Heart left ventricle (tissue), 16 donors: ENCODE data around the gene ANKRD11. TPM values are rescaled to one million over a fixed set of nuclear protein-coding genes. Genes with fewer than 3 reads are reported as not detected.

Experiments
- ATAC-seq, 4 donors: fragments of 200-7000 bp; cut with Tn5 transposase; one replicate each; pipeline ENCODE4 v1.9.1; 2020 to 2022; ENCODE audit warnings: moderate library complexity in 4 of 4, mild to moderate bottlenecking in 3 of 4, moderate number of reproducible peaks in 1 of 4
- DNase-seq, 5 donors: peaks; one replicate each; pipeline ENCODE4 v3.0.0-alpha.2; 2020
- H3K27ac ChIP-seq, 12 donors: fragments of 200-600 bp; sonication (generic) in 4 of 12; one replicate each; pipeline versions ENCODE4 v1.5.0 to v1.8.0; 2016 to 2022; ENCODE audit warnings: mild to moderate bottlenecking in 2 of 12
- H3K27me3 ChIP-seq, 9 donors: fragments of 200-600 bp; sonication (generic) in 2 of 9; one replicate each; pipeline versions ENCODE4 v1.5.1 to v1.8.0; 2016 to 2022; ENCODE audit warnings: mild to moderate bottlenecking in 3 of 9
- H3K36me3 ChIP-seq, 9 donors: fragments of 200-600 bp; sonication (generic) in 2 of 9; one replicate each; pipeline versions ENCODE4 v1.5.0 to v1.8.0; 2018 to 2022; ENCODE audit warnings: mild to moderate bottlenecking in 2 of 9
- H3K4me1 ChIP-seq, 12 donors: fragments of 200-600 bp; sonication (generic) in 4 of 12; one replicate each; pipeline versions ENCODE4 v1.5.0 to v1.8.0; 2016 to 2022; ENCODE audit warnings: mild to moderate bottlenecking in 3 of 12
- H3K4me3 ChIP-seq, 12 donors: fragments of 200-600 bp; sonication (generic) in 4 of 12; one replicate each; pipeline versions ENCODE4 v1.5.0 to v1.8.0; 2017 to 2022; ENCODE audit warnings: mild to moderate bottlenecking in 9 of 12, moderate library complexity in 4 of 12
- H3K9me3 ChIP-seq, 12 donors: fragments of 200-600 bp; sonication (generic) in 4 of 12; one replicate each; pipeline versions ENCODE4 v1.5.0 to v1.8.0; 2016 to 2022; ENCODE audit warnings: mild to moderate bottlenecking in 1 of 12
- CTCF ChIP-seq, 12 donors: fragments of 200-600 bp; sonication (generic) in 4 of 12; IDR thresholded peaks; one replicate each; pipeline versions ENCODE4 v1.5.0 to v1.8.0; 2018 to 2022; ENCODE audit warnings: antibody characterized with exemption in 12 of 12, mild to moderate bottlenecking in 5 of 12
- POLR2A ChIP-seq, 2 donors: fragments of 450-650 bp; IDR thresholded peaks; one replicate each; pipeline ENCODE4 v1.6.1; 2017; ENCODE audit warnings: antibody characterized with exemption in 2 of 2, mild to moderate bottlenecking in 2 of 2, moderate library complexity in 2 of 2
- WGBS, 4 donors: extraction: QIAGEN DNeasy Blood & Tissue Kit in 2 of 4; methylation state at CpG; one replicate each; pipeline versions ENCODE4 v1.1.5 to v1.1.7; 2013 to 2018; 5-methylcytosine and 5-hydroxymethylcytosine counted together
- intact Hi-C, 10 donors: fragments of 100-400 bp; cut with DNase I; formaldehyde crosslinking; loops; one replicate each; pipeline versions ENCODE4 v1.11.1 to v1.14.2; 2022
- polyA plus RNA-seq, 2 donors: library from polyadenylated mRNA; stranded (reverse); fragments of 200-250 nt; gene quantifications; one replicate each; pipeline ENCODE4 v1.2.3, GENCODE V29; 2013
- total RNA-seq, 9 donors: library from RNA; depleted of rRNA in 2 of 9; stranded (reverse); fragments of >200 nt in 2 of 9; fragmentation: NEBNext Ultra II Directional in 3 of 9; extraction: Animal tissue kit (Norgen Biotek cat#: 25700) in 3 of 9; gene quantifications; one replicate each; pipeline versions ENCODE4 v1.1.0 to v1.2.4, GENCODE V29; 2016 to 2023
- donor health status: ischemic (EF 13 %, LVEDD 7.1; RV severe dilation, severe dysfunction).
- donor health status: healthy with polysubstance abuse.
- donor health status: DM: no; HTN: yes; CAD: no.
- donor health status: DM: no; HTN: no; CAD: no.
- donor health status: ischemic (EF 25% LVEDD 6.9; RV normal size, moderate dysfunction).
- donor health status: ischemic (EF 25% LVEDD 5.7; RV mildly dilated, moderate dysfunction).
- donor health status: healthy.
- donor health status: DM: yes; HTN: yes; CAD: no.
- donor health status: ischemic (EF 35%, LVEDD 5.7; RV mildly dilated, moderate dysfunction).
- donor health status: nonischemic (EF 11% LVEDD 7.7; RV severe dilation, severe dysfunction).
- donor health status: DM: yes; HTN: yes; CAD: no.
- donor health status: PGD.
- donor health status: ischemic (EF 29% LVEDD 5.4; RV normal size, mild dysfunction).
- donor health status: nonischemic (EF 23%, LVEDD 6.1; RV moderate dilation, normal function).

The ANKRD11 gene
- total and polyA plus RNA-seq, 11 donors: 53.6 to 123 (median 67.7) TPM

- no peaks in the 10 kb centered on the region for H3K27me3 ChIP-seq
- ATAC-seq (no peak), DNase-seq (peak in 1 of 5 donors; percentile 26)
- H3K9me3 ChIP-seq: no peaks in the 10 kb centered on the region
- TF ChIP-seq POLR2A (IDR thresholded peaks at IDR 0.05) (no peak), CTCF (IDR thresholded peaks at IDR 0.05) (no peak)
- peak overlapping the region in 8 of 12 donors; percentile 73 to 100 (median 92) for H3K4me3 ChIP-seq
- intact Hi-C loops: loop anchor here in 1 of 10 donors (5.0 kb wide), 1 partner anchor 160 kb away; no protein-coding TSS in a partner anchor
- peaks cover 4 to 35% (median 31%) of the 10 kb centered on the region in 12 donors for H3K4me1 ChIP-seq
- peaks cover 0 to 7% (median 0%) of the 10 kb centered on the region in 9 donors for H3K36me3 ChIP-seq
- H3K27ac ChIP-seq: peak overlapping the region in 8 of 12 donors; percentile 81 to 97 (median 94)
- 85 to 87% (median 86%) methylated on average over 24 of the region's 24 CpGs for WGBS, 4 donors
Measured at GRCh38 chr16:89491974-89492687, 1.8 kb upstream of the ANKRD11 start.

- 4 to 5% (median 5%) methylated on average over 22 of the region's 22 CpGs for WGBS, 4 donors
- Histone ChIP-seq H3K4me1 (peaks cover 4 to 42% (median 34%) of the 10 kb centered on the region in 12 donors), H3K9me3 (no peaks in the 10 kb centered on the region), H3K27me3 (no peaks in the 10 kb centered on the region), H3K4me3 (peak overlapping the region; percentile 59 to 100 (median 87)), H3K27ac (peak overlapping the region; percentile 57 to 97 (median 93)), H3K36me3 (peaks cover 0 to 10% (median 0%) of the 10 kb centered on the region in 9 donors)
- DNase-seq (no peak), ATAC-seq (no peak)
- no peak for TF ChIP-seq POLR2A (IDR thresholded peaks at IDR 0.05)
- TF ChIP-seq CTCF (IDR thresholded peaks at IDR 0.05): peak in 1 of 12 donors; percentile 15
- intact Hi-C loops: loop anchor here in 1 of 10 donors (5.0 kb wide), 1 partner anchor 159 kb away; no protein-coding TSS in a partner anchor
Measured at GRCh38 chr16:89491238-89491869, 993 bp upstream of the ANKRD11 start.

- Histone ChIP-seq H3K27me3 (no peaks in the 10 kb centered on the region), H3K4me1 (peaks cover 4 to 56% (median 47%) of the 10 kb centered on the region in 12 donors), H3K27ac (peak overlapping the region; percentile 85 to 98 (median 94)), H3K9me3 (no peaks in the 10 kb centered on the region), H3K4me3 (peak overlapping the region; percentile 56 to 100 (median 88)), H3K36me3 (peaks cover 0 to 10% (median 0%) of the 10 kb centered on the region in 9 donors)
- no peak for ATAC-seq
- WGBS, 4 donors: 0 to 1% (median 0%) methylated on average over 1 to 81 of the region's 81 CpGs; no CpG with 5 or more reads in 1 of the 4 donors
- no peak for DNase-seq
- no peak for TF ChIP-seq POLR2A (IDR thresholded peaks at IDR 0.05)
- TF ChIP-seq CTCF (IDR thresholded peaks at IDR 0.05): no peak
- intact Hi-C loops: loop anchor here in 7 of 10 donors (1.0 to 10.0 kb wide), 10 partner anchors 38 to 158 kb away; no protein-coding TSS in a partner anchor
Measured at GRCh38 chr16:89489898-89490438, 393 bp downstream of the ANKRD11 start.
